HCT116 (cell line): ENCODE data around the gene RAD51AP2.

Experiments
- CTCF ChIP-seq, 3 experiments: fragments of 200-600 bp in 1 of 3; sonication (generic) in 1 of 3; IDR thresholded peaks in 2 of 3; conservative IDR thresholded peaks in 1 of 3; 2 replicates each; pipeline ENCODE4 v1.5.1; 2012 to 2017; ENCODE audit warnings: low read depth in 2 of 3, low read length in 2 of 3, antibody characterized with exemption in 1 of 3, borderline replicate concordance in 1 of 3, control low read depth in 1 of 3, mild to moderate bottlenecking in 1 of 3, mixed read lengths in 1 of 3, mixed run types in 1 of 3, moderate library complexity in 1 of 3; ENCODE audit not compliant: insufficient read depth in 1 of 3
- POLR2AphosphoS5 ChIP-seq: IDR thresholded peaks from 2 replicates; pipeline ENCODE4 v1.6.1; 2011; ENCODE audit warnings: mild to moderate bottlenecking, low read depth, low read length, moderate library complexity

- TF ChIP-seq POLR2AphosphoS5 (peak; percentile 74), CTCF (IDR thresholded peaks at IDR 0.05 in 2 of 3, conservative IDR thresholded peaks at IDR 0.05 in 1 of 3; ENCODE audit: borderline replicate concordance in 1 of 3, insufficient read depth in 1 of 3, low read depth in 2 of 3, low read length in 2 of 3) (no peak)
Observed at GRCh38 chr2:17518212-17519154, at the start of gene RAD51AP2.
